GM21526 (cell line): ENCODE results near the gene RAB37.

Experiments
- ATAC-seq: cut with Tn5 transposase; IDR thresholded peaks from one replicate; pipeline ENCODE4 v1.9.1; 2021; ENCODE audit warnings: moderate library complexity; ENCODE audit not compliant: unreplicated experiment, low FRiP score

RAB37 gene

GRCh38 chr17:74760404-74761105 is 23.5 kb downstream of the RAB37 start:
- no peak for ATAC-seq

GRCh38 chr17:74761419-74761818 is 24.4 kb downstream of the RAB37 start:
- ATAC-seq, result no peak

DNA sequence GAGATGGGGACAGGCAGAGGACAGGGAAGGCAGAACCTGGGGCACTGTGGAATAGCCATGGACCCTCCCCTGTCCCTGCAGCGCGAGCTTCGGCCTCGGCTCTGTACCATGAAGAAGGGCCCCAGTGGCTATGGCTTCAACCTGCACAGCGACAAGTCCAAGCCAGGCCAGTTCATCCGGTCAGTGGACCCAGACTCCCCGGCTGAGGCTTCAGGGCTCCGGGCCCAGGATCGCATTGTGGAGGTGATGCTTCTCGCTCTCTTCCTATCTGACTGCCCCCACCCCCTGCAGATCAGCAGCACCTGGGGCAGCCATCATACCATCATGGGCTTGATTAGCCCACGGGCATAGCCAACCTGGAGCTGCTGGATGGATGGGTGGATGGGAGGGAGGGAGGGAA is 24.9 kb downstream of the RAB37 start:
- no peak for ATAC-seq

GRCh38 chr17:74763565-74764387 is 26.7 kb downstream of the RAB37 start:
- no peak for ATAC-seq

DNA sequence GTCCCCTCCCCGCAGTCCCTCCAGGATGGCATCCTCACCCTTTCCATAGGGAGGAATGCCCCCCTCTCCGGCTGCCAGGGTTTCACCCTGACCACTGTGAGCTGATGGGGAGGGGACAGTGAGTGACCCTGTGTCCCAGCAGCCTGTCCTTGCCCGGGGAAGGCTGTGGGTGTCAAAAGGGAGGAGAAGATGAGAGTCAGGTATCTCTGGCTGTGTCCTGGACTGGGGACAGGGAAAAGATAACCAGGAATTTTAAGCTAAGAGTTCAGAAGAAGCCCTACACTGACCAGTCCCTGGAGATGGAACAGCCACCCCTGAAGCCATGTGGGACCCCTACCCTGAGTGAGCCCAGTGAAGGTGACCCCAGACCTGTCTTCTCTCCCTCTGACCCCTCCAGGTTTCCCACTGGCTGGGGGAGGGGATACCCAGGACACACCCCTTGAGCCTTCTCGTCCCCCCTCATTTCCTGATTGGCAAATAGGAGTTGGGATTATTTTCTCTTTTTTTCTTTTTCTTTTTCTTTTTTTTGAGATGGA is 27.8 kb downstream of the RAB37 start:
- ATAC-seq, result no peak

GRCh38 chr17:74766413-74766812 is 29.4 kb downstream of the RAB37 start:
- ATAC-seq, result no peak

- ATAC-seq, result no peak
Measured at GRCh38 chr17:74767111-74767516, 30.1 kb downstream of the RAB37 start.

- no peak for ATAC-seq
Measured at GRCh38 chr17:74768069-74768762, 31.2 kb downstream of the RAB37 start.

GRCh38 chr17:74768763-74769114 is 31.7 kb downstream of the RAB37 start:
- no peak for ATAC-seq

GRCh38 chr17:74769266-74769855 is 32.3 kb downstream of the RAB37 start:
- ATAC-seq, result no peak

DNA sequence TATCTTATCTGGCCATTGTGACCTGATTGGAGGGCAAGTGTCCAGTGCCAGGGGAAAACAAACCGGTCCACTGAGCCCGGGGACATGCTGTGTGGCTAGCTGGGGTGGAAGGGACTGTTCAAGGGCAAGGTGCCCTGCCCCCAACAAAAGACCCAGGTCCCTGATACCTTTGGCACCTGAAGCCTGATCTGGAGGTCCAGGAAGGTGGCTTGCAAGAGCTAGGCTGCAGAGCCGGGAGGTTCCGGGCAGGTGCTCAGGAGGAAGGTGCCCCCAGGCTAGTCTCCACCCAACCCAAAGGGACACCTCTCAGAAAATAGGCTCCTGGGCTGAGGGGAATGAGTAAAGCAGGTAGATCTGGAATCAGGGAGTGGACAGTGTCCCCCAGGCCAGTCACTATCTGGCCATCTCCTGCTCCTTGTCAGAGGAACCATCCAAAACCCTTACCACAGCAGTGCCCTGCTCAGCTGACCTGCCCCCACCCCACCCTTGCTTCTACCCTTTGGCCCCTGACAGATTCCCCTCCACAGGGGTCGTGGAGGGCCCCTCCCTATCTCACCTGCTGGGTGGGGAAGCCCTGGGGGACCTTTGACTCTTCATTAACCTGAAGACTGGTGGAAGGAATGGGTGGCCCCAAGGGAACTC is 32.9 kb downstream of the RAB37 start:
- ATAC-seq, result no peak

DNA sequence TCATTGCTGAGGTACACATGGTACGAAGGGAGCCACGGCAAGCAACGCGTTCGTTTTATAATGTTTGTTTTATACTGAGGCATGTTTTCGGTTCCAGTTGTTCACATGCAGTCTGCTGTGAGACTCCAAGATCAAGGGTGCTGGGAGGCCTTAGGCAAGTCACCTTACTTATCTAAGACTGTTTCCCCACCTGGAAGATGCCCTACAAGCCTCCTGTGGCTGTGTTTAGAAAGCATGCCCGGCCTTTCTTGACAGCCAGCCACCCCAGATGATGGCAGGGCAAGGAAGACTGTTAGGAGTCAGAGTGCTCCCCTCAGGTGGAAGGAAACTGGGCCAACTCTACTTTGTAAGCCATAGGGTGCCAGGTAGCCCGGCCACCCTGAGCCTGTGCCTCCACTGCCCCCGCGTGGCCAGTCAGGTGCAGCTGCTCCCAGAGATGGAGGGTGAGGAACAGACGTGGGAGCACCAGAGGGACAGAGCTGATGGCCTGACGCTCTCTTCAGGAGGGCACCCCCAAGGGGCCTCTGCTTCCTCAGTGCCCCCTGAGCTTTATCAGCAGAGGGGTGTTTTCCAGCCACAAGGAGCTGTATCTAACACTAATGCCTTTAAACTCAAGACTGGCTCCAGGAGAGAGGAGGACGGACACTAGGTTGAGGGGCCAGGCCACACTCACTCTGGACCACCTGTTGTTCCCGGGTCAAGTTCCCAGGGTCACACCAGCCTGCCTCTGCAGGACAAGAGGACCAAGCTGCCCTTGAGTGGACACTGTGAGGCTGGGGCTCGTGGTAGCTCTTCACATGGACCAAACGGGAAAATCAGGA is 33.7 kb downstream of the RAB37 start:
- ATAC-seq, result no peak

DNA sequence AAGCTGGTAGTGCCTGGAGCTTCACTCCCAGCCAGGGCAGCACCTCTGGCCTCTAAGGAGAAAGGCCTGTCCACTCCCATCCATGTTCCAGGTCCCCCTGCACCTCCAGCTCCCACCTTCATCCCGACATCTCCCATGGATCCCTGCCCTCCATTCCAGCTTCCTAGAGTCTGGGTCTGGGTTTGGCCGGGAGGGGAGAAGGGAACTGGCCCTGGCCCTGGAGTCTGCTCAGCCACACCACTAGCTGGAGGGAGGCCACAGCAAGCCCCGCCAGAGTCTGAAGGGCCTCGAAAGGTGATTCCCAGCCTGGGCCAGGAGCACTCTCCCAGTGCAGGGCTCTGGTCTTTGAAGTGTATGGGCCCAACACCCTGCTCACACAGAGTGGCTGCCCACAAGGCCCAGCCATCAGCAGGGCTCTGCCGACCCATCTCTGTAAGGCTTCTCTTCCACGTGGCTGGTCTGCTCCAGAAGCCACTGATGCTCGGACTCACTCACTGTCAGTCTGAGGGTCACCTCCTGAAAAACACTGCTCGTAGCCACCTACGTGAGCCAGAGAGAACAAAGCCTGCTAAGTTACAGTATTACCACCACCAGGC is 34.4 kb downstream of the RAB37 start:
- no peak for ATAC-seq

DNA sequence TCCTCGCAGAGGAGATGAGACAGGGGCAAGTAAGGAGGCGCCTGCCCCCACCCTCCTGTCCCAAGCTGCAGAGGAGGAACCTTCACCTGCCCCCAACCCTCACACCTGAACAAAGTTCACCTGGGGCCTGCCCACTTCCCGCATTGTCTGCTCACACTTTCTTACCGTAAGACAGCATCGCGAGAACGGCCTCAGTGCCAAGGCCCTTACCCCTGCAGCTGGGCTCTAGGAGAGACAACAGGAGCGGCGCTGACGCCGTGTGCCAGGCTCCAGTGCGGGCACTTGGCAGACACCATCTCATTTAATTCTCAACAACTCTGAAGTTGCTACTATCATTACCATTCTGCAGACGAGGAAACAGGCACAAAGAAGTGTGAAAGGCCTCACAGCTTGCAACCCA is 35.0 kb downstream of the RAB37 start:
- no peak for ATAC-seq

GRCh38 chr17:74773414-74773813 is 36.4 kb downstream of the RAB37 start:
- ATAC-seq, result no peak

- no peak for ATAC-seq
Measured at GRCh38 chr17:74773871-74774286, 36.8 kb downstream of the RAB37 start.

DNA sequence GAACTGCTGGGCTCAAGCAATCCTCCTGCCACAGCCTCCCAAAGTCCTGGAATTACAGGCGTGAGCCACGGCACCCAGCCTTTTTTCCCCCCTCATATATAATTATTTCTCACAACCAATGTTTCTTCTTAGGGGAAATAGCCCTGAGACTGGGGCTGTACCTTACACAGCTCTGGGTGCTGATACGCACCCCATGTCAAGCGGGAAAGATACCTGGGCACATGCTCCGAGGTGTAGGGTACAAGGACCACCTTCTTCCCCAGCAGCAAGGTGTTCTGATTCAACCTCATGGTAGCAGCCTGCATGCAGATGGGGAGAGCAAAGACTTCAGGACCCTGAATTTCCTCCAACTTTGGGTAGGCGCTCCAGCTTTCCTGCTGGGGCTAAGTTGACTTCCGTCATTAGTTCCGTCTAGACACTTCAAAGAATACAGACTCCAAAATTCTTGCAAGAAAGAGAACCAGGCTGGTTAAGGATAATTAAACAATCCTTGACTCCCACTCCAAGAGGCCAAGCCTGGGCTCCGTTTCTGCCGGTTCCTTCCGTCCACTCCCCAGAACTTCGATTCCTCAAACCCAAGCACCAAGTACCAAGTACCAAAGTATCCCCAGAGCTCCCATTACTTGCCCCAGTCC is 38.5 kb downstream of the RAB37 start:
- ATAC-seq, result no peak

GRCh38 chr17:74776044-74776962 is 39.2 kb downstream of the RAB37 start, which contains the start of gene NAT9:
Gene NAT9, minus strand, starts transcription at chr17:74776345. Its CDS starts 647 bp downstream, at chr17:74775698.
- peak; percentile 50 for ATAC-seq
